Measurements from ENCODE around the gene SAFB.

The SAFB gene

DNA sequence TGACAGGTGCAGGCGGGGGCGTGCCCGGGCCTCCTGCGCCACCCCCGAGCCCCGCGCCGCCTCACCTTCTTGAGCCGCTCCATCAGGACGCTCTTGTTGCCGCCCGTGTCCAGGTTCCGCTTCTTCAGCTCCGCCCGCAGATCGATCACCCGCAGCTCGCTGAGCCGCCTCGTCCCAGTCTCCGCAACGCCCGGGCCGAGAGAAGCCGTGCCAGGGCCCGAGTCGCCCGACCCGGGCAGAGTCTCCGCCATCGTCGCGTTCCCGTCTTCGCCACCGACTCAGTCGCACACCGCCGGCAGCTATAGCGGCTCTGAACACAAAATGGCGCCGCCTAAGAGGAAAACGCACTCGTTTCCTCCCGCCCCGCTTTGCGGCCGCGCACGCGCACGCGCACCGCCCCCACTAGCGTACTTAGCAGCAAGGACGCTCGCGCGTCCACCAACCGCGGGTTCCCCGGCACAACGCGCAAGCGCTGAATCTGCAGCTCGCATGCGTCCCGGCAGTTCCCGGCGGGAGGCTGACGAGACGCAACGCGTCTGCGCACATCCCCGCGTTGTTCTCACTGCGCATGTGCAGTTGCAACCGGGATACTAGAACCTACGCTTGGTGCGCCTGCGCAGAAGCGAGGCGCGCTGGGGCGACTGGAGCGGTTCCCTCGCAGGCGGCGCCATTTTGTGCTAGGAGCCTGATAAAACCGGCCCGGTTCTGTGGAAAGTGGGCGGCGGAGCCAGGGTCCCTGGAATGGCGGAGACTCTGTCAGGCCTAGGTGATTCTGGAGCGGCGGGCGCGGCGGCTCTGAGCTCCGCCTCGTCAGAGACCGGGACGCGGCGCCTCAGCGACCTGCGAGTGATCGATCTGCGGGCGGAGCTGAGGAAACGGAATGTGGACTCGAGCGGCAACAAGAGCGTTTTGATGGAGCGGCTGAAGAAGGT, at the start of gene SAFB, which contains the start of gene SAFB2:
Gene SAFB (plus strand): TSS at position 619 of the 932 bp plus-strand sequence. CDS start 123 bp downstream, at position 742.
Gene SAFB2 (minus strand): TSS at position 312 of the 932 bp plus-strand sequence. CDS start 61 bp downstream, at position 251.
- peak; percentile 84 to 100 (median 95) for DNase-seq (ENCODE audit: low read depth in 2 of 3, low spot score in 2 of 3)

DNA sequence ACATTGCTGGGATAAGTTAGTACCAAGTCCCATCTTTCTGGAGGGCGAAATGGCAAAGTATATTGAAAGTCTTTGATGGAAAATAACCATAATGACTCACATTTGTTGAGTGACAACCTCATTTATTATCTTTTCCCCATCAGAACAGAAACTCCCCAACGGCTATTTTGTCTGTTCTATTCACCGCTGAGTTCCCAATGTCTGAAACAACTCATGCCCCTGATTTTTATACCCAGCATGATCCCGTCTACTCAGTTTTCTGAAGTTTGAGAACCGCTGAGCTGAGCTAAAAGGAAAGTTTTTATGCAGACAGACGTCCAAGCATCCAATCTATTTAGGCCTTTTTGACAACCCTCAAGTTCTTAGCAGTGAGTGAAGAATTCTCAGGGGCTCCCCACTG, 47.3 kb upstream of the SAFB start:
- DNase-seq (ENCODE audit: low read depth in 2 of 3, low spot score in 2 of 3): no peak

DNA sequence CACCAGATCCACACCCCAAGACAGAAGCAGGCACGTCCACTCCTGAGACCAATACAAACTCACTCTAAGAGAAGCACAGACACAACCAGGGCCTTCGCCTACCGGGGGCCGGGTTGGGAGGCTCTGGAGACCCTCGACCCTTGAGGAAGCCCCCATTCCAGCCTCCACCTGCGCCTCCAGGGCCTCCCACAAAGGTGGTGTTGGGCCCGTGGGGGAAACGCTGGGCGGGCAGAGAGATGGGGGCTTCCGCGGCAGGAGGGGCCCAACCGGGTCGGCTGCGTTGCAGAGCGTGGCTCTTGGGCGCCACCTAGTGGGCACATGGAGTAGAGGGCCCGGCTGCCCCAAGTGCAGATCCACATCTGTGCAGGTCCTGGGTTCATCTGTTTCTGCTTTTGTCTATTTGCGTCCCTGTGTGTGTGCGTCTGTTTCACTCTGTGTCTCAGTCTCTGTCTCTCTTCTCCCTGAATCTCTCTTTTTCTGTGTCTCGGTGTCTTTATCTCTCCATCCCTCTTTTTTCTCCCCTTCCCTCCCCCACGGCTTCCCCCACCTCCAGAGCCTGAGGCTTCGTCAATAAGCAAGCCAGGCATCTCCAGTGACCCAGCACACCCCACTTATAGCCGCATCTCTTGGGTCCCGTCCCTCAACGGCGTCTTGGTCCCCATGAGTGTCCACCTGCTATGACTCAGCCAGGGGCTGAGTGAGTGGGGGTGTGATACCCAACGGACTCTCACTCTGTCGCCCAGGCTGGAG, 44.6 kb upstream of the SAFB start:
- DNase-seq (ENCODE audit: low read depth in 2 of 3, low spot score in 2 of 3): peak; percentile 37 to 62 (median 59)

DNA sequence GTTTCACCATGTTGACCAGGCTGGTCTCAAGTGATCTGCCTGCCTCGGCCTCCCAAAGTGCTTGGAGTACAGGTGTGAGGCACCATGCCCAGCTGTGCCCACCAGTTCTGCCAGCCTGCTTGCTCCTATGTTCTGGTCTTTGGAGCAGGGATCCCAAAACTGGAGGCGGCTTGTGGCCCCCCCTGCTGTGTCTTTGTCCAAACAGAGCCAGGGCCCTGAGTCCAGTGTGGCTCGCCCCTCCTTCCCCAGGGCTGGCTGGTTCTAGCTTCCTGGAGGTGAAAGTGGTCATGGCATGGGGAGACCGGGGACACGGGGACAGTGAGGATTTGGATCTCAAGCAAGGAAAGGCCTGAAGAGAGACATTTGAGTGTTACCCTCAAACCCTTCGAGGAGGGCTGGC, 43.6 kb upstream of the SAFB start:
- DNase-seq (ENCODE audit: low read depth in 2 of 3, low spot score in 2 of 3): no peak

DNA sequence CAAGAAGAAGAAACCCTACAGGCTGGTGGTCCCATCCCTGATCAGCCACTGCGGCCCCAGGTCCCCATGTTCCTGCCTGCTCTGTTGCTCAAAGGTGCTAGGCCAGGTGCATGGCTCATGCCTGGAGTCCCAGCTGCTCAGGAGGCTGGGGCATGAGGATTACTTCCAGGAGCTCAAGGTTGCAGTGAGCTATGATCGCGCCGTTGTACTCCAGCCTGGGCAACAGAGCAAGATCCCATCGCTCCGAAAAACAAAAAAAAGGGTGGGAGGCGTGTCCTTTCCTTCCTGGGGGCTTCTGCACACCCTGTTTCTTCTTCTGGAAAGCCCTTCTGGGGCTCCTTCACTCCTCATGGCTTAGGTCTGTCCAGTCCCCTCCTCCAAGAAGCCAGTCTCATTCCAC, 43.2 kb upstream of the SAFB start:
- no peak for DNase-seq (ENCODE audit: low read depth in 2 of 3, low spot score in 2 of 3)

DNA sequence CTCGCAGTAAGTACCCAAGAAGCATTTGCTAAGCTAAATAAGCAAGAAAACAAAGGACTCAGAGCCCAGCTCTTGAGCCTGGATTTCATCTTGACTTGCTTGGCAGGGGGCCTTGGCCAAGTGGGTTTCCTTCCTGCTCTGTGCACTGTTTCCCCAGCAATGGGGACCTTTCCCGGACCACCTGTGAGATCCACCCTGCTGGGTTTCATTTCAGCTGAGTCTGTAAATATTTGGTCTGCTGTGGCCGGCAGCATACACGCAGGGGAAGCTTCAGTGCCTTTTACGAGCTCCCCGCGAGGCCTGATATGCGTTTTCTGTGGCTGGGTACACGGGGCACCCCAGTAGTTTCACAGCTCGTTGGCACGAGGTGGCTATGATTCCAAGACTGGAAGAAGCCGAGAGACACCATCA, 42.7 kb upstream of the SAFB start:
- no peak for DNase-seq (ENCODE audit: low read depth in 2 of 3, low spot score in 2 of 3)

DNA sequence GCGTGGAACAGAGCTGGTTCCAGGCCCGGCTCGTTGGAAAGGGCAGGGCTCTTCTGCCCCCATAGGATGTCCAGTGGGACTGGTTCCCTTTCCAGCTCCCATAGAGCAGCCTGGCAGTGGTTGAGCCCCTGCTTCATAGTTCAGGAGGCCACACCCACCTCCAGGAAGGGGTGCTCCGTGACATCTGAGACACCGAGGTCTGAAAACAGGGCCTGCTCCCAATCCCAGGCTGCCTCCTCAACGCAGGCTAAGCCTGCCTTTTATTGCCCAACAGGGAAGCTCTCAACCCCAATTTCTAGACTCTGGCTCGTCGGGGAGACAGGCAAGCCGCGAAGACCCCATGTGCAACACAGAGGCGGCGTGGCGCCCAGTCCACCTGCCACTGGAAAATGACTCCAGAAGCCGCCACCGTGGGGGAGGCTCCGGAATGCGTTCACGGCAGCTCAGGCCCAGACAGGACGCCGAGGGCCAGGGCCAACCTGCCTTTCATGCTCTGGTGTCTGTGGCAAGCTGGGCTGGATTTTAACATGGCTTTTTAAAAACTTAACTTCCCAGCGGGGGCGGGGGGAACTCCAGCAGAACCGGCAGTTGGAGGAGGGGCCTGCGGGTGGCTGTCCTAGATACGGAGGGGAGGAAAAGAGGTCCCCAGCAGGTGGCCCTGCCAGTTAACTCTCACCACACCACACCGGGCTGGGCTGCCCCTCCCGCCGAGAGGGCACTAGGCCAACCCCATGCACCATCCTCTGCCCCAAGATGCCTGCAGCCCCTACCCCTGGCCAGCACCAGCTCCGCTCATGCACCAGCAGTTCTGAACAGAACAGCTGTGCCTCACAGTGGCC, 37.2 kb upstream of the SAFB start:
- DNase-seq (ENCODE audit: low read depth in 2 of 3, low spot score in 2 of 3): peak in 2 of 3 experiments; percentile 25 to 31

DNA sequence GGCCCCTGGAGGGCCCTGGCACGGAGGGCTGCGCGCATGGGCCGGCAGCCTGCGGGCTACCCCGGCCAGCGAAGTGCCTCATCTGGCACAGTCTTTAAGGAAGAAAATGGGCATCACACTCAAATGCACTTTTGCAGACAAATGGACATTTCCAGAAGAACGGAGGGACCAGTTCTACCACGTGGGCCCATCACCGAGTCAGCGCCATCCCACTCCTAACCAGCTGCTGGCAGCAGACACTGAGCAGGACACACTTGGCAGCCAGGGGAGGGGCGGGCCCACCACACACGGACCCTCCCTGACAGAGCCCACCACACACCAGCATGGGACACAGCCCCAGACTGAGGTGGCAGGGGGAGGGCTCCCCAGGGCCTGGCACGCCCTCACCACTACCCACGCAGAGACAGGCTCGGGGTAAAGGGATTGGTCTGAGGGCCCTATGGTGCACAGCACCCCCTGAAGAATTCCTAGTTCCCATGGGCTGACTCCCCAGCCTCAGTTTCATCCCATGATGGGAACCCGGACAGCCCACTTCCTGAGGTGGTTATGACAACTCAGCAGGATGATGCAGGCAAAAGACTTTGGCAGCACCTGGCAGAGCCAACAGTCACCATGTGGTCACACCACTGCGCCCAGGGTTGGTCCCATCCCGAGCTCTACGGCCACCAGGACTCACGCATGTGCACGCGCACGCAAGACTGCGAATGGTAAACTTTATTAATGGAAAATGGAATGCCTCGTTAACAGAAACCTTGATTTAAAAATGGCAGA, 36.4 kb upstream of the SAFB start:
- no peak for DNase-seq (ENCODE audit: low read depth in 2 of 3, low spot score in 2 of 3)

DNA sequence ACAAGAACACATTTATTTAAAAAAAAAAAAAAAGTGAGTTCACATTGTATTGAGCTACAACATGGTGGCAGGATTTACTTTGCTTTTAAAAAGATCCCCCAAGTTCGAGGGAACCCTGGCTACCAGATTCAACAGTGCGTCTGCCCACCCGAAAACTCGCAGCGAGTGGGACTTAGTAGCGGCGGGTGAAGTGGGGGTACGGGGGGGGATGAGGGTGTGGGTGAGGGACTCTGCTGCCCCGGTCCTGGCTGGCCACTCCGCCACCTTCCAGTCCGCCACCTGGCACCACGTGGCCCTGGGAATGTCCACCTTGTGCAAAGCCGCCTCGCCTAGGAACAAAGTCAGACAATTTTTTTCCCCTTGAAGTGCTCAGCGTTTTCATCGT, 35.8 kb upstream of the SAFB start:
- DNase-seq (ENCODE audit: low read depth in 2 of 3, low spot score in 2 of 3): no peak

DNA sequence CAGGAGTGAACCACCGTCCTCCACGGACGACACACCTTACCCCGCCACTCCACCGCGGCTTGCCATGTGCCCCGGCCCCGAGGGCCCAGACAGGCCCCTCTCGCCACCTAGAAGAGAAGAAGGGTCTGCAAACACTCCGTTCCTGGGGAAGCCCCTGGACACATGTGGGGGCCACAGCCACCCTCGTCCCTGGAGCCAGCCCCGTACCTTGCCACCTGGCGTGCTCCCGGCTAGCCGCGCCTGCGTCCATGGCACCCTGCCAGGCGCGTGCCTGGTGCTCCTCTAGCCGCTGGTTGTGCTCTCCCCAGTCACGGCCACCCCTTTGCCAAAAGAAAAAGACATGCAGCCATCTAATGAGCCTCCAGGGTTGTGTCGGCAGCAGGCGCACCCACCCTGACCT, 35.2 kb upstream of the SAFB start:
- no peak for DNase-seq (ENCODE audit: low read depth in 2 of 3, low spot score in 2 of 3)

DNA sequence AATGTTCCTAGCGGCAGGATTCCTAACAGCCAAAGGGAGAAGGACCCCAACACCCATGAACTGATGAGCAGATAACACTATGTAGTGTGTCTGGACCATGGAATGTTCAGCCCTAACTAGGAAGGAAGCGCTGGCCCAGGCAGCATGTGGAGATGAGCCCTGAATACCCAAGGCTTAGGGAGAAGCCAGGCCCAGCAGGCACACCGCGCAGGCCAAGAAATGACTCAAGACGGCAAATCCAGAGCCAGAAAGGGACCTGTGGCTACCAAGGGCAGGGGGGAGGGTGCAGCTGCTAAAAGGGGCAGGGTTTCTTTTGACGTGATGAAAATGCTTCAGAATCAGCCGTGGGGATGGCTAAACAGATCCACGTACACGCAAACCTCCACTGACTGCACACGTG, 34.4 kb upstream of the SAFB start:
- no peak for DNase-seq (ENCODE audit: low read depth in 2 of 3, low spot score in 2 of 3)

DNA sequence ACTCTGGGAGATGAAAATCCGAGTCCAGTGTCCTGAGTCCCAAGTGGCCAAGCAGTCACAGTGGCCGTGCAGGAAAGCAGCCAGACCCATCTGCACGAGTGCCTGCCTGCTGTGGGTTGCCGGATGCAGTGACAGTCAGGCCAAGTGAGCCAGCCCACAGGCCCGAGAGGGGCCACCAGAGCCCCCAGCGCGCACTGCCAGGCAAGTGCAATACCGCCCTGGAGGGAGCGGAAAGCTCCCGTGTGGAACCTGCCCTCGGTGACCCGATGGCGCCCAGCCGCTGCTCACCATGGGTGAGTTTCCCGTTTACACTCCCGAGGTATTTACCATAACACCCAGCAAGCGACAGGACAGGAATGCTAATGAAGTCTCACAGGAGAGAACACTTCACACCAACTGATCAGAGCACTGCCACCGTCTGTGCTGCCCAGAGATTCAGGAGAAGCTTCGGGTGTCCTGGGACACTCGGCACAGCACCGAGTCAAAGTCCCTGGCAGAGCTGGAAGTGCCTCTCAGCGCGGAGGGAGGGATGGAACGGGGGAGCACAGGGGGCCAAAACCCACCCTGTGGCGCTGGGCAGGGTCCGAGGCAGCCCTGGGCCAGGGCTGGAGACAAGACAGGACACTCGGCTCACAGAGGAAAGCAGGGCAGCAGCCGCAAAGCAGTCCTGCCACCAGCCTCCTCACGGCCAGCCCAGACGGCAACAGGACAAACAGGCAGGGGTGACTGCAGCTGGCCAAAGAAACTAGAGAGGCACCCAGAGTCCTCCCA, 33.8 kb upstream of the SAFB start:
- DNase-seq (ENCODE audit: low read depth in 2 of 3, low spot score in 2 of 3): no peak

DNA sequence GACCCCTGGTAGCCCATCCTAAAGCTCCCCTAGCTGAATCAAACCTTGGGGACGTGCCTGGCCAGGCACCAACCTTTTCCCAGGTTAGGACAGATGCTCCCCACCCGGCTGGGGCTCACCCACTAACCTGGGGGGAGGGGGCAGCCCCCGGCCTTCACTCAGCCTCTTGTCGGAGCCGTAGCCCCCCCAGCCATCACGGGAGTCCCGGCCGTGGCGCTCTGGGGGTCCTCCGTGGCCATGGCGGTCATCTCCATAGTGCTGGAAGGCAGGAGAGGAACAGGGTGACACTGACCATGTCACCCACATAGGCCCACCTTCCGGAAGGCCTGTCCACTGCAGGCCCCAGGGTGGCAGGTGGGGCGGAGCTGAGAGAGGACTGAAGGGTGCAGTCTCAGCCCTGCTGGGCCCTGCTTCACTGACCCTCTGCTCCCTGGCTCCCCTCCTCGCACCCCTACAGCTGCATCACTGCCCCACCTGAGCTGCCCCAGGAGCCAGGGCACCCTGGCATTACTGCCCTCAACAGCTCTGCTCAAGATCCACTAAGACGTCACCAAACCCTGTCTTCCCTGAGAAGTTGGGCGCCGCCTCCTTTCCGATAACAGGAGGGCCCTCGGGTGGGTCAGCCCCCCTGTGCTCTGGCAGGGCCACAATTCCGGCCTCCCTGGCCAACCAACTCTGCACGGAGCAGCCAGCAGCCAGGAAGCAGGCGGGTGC, 32.6 kb upstream of the SAFB start:
- no peak for DNase-seq (ENCODE audit: low read depth in 2 of 3, low spot score in 2 of 3)

DNA sequence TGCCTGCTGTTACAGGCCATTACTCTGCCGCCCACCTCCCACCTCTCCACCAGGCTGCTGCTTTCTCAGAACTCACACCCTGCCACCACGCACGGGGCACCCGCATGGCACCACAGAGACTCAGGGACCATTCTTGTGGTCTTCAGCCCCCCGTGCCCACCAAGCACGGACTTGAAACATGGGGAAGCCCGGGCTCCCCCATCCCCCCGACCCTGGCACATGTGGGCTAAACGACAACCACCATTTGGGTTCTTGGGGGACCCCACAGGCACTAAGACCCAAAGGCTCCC, 32.1 kb upstream of the SAFB start:
- DNase-seq (ENCODE audit: low read depth in 2 of 3, low spot score in 2 of 3): no peak

DNA sequence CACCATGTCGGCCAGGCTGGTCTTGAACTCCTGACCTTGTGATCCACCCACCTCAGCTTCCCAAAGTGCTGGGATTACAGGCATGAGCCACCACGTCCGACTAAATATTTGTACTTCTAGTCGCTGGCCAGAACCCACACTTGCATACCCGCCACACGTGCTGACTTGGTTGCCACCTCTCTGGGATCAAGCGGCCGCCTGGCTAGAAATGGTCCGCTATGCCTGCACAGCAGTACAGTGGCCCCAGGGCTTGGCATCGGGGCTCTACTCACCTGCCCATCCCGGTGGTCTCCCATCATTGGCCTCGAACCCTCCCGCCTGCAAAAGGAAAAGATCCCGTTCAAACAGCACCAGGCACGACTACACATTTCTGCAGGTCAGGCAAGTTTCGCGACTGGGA, 31.4 kb upstream of the SAFB start:
- DNase-seq (ENCODE audit: low read depth in 2 of 3, low spot score in 2 of 3): no peak

DNA sequence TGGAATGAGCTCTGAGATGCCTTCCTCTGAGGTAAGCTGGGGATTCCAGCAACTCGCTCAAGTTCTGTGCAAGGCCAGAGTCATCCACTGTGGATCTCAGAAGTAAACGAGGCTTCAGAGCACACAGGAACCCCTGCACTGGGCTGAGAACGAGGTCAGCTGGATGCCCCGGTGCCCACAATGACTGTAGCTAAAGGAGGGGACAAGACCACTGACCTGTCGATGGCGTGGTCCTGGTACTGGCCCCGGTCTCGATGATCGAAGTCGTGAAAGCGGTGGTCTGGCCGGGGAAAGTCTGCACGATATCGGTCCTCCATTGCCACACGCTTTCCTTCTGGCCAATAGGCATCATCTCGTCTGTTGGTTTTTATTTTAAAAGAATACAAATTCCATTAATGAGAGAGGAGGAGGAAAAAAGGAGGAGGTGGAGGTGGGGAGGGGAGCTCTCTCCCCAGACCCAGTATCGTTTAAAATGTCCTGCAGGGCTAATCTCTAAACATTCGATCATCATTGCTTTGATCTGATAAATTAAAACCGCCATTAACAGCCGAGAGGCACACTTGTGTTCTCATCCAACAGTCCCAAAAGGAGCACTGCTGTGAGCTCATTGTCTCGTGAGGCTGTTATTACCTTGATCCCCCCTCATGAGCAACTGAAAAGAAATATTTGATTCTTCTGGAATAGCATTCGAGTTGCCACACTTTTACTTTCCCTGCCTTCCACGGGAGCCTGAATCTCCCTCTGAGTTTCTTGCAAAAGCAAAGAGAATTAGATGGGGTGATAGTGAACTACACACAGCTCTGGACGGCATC, 30.1 kb upstream of the SAFB start:
- no peak for DNase-seq (ENCODE audit: low read depth in 2 of 3, low spot score in 2 of 3)

DNA sequence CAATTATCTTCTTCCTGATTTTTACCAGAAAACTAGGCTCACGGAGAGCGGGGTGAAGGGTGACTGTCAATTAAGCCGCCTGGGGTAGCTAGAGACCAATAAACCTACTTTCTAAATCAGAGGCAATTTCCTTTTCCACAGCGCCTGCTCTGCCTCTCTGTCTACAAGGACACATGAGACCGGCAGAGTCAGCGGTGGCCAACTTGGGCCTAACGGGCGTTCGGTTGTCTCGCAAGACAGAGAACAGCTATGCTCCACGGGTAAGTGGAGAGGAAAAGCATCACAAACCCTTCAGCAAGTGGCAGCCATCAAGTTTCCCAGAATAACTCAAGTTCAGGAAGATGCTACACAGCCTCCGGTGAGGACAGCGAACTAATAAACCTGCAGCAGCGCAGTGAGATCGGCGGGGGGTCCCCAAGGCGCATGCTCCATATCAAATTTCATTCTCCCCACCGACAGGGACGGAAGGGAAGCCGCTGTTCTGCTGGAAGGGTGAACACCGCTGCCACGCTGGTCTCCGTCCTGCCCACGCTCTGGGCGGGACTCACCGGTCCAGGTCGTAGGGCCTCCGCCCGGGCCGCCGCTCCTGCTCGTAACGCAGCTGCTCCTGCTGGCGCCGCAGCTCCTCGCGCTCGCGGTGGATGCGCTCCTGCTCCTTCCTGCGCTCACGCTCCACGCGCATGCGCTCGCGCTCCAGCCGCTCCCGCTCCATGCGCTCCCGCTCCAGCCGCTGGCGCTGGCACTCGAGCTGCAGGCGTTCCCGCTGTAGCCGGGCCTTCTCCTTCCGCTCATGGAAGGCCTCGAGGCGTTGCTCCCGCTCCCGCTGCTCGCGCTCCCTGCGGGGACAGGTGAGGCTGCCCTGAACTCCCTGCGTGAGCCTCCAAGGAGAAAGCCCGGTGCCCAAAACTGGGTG, 29.3 kb upstream of the SAFB start:
- no peak for DNase-seq (ENCODE audit: low read depth in 2 of 3, low spot score in 2 of 3)
